GM10266 (cell line): ENCODE data around the gene TP53.
"Not testable (repeated sequence)": the region's sequence is repeated elsewhere in the genome, so short reads cannot be mapped to it uniquely, and the experiment has no call there.

ENCODE experiments used
- DNase-seq: peaks from one replicate; pipeline ENCODE4 v3.0.0; 2012; ENCODE audit errors: extremely low spot score
- TF ChIP-seq, protein P1 (sequence below): IDR thresholded peaks from 2 replicates; pipeline ENCODE4 v1.5.1; 2012; ENCODE audit warnings: mild to moderate bottlenecking, low read depth; ENCODE audit not compliant: control insufficient read depth, insufficient read depth; ENCODE audit errors: missing control alignments

The TP53 gene

DNA sequence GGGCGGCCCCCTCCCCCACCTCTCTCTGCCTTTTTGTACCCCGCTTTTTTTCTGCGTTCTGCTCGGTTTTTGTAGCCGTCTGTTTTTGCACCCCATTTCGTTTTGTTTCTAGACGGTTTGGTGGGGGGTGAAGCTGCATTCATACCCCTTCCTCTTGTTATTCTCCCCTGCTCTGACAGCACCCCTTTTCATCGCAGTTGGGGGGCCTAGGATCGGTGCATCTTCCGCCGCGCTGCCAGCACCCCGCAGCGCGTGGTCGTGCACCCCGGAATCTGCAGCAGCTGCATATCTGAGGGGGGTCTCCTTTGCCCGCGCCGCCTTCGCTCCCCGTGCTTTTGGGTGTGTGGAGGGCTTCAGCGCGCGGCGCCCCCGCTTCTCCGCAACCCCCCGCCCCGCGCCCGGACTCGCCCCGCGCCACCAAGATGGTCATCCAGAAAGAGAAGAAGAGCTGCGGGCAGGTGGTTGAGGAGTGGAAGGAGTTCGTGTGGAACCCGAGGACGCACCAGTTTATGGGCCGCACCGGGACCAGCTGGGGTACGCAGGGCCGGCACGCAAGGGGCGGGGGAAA lies 36.1 kb downstream of the TP53 start:
- no peak for DNase-seq
- TF ChIP-seq, protein P1, sequence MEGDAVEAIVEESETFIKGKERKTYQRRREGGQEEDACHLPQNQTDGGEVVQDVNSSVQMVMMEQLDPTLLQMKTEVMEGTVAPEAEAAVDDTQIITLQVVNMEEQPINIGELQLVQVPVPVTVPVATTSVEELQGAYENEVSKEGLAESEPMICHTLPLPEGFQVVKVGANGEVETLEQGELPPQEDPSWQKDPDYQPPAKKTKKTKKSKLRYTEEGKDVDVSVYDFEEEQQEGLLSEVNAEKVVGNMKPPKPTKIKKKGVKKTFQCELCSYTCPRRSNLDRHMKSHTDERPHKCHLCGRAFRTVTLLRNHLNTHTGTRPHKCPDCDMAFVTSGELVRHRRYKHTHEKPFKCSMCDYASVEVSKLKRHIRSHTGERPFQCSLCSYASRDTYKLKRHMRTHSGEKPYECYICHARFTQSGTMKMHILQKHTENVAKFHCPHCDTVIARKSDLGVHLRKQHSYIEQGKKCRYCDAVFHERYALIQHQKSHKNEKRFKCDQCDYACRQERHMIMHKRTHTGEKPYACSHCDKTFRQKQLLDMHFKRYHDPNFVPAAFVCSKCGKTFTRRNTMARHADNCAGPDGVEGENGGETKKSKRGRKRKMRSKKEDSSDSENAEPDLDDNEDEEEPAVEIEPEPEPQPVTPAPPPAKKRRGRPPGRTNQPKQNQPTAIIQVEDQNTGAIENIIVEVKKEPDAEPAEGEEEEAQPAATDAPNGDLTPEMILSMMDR, result no peak

DNA sequence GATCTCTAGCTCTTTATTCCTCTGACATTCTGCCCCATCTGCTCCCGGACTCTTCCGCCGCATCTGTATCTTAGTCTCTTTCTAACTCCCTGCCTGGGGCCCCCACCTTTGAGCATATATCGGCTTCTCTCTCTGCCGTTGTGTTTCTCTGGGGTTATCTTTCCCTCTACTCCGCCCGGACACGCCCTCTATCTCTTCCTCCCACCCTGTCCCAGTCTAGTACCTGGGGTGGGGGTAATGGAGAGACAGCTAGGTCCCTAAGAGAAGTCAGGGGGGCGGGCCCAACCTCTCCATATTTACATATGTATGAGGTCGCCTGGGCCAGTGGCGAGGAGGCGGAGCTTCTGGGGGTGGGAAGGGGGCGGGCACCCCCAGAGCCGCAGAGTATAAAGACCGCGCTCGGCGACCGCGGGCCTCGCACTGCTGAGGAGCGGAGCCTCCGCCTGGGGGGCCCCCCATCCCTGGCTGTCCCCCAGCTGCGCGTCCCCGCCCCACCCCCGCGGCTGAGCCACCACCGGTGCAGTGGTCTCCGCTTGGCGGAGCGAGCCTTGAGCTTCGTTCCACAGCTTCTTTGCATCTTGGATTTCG lies 36.7 kb downstream of the TP53 start, which contains the start of gene ATP1B2:
TSS of gene ATP1B2 (plus strand) at position 418 of the 588 bp plus-strand sequence. CDS start 593 bp downstream, outside the sequence.
- peak; percentile 88 for DNase-seq
- TF ChIP-seq, protein P1, result no peak

DNA sequence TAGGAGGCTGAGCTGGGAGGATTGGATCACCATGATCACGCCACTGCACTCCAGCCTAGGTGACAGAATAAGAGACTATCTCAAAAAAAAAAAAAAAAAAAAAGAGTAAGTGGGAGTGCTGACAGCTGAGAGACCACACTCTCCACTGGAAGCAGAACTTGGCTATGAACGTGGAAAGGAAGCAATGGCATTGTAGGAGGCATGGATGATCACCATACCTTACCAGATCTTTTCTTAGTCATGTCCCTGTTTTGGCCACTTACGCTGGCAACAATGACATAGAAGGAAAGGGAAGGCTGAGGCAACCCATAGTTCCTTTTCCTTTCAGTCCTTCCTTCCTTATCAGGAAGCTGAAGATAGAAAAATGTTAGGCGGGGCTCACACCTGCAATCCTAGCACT lies 40.3 kb downstream of the TP53 start:
- no peak for DNase-seq
- TF ChIP-seq, protein P1, result no peak

DNA sequence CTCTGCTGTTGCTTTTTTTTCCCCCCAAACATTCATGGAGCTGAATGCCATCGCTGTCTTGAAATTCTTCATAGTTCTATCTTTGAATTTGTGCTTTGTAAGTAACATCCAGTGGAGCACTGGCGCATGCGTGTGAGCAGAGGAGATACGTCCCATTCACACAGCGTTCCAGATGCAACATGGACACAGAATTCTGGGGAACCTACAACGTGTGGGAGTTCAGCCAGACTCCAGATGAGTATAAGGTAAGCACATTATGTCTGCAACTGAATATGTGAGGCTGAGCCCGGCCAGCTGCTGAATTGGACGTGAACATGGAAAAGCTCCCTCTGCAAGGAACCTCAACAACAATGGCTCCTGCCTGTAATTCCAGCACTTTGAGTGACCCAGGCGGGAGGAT lies 40.8 kb downstream of the TP53 start:
- TF ChIP-seq, protein P1, result no peak
- no peak for DNase-seq

DNA sequence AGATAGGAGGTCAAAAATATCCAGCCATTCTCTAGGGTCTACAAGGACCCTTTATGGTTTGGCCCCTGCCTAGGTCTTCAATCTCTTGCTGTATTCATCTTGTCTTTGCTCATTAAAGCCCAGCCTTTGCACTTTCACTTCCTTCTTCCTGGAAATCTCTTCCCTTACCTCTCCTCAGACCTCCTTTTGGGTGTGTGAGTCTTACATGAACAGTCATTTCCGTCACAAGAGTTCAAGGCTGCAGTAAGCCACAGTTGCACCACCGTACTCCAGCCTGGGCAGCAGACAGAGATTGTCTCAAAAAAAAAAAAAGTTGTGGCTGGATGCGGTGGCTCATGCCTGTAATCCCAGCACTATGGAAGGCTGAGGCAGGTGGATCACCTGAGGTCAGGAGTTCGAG lies 42.5 kb downstream of the TP53 start:
- DNase-seq, result no peak
- TF ChIP-seq, protein P1, result no peak

DNA sequence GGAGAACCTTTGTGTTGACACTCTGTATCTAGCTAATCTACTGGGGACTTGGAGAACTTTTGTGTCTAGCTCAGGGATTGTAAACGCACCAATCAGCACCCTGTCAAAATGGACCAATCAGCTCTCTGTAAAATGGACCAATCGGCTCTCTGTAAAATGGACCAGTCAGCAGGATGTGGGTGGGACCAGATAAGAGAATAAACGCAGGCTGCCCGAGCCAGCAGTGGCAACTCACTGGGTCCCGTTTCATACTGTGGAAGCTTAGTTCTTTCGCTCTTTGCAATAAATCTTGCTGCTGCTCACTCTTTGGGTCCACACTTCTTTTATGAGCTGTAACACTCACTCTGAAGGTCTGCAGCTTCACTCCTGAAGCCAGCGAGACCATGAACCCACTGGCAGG lies 45.7 kb downstream of the TP53 start:
- DNase-seq, result not testable (repeated sequence)

DNA sequence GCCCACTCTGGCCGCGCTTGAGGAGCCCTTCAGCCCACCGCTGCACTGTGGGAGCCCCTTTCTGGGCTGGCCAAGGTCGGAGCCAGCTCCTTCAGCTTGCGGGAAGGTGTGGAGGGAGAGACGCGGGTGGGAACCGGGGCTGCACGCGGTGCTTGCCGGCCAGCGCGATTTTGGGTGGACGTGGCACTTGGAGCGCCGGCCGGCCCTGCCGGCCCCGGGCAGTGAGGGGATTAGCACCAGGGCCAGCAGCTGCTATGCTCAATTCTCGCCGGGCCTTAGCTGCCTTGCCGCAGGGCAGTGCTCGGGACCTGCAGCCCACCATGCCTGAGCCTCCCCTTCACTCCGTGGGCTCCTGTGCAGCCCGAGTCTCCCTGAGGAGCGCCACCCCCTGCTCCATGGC lies 46.5 kb downstream of the TP53 start:
- TF ChIP-seq, protein P1, result no peak
- DNase-seq, result no peak
